HEK293T (cell line): ENCODE data around the gene IL1B.

Experiments
- CTCF ChIA-PET: fragments of 350-600 bp; formaldehyde crosslinking; extraction: SDS; loops from one replicate; lab custom pipeline; 2021; ENCODE audit warnings: antibody characterized with exemption, inconsistent platforms; lab: Yijun Ruan, JAX
- POLR2A ChIA-PET: fragments of 350-600 bp; formaldehyde crosslinking; extraction: SDS; loops from one replicate; lab custom pipeline; 2020; ENCODE audit warnings: antibody characterized with exemption, inconsistent platforms; lab: Yijun Ruan, JAX
- DNase-seq: peaks from one replicate; pipeline ENCODE4 v3.0.0; 2012; ENCODE audit warnings: mixed read lengths; ENCODE audit errors: extremely low spot score
- ARNT ChIP-seq: fragments of 450-650 bp; IDR thresholded peaks from 2 replicates; pipeline ENCODE4 v1.6.1; 2017; ENCODE audit warnings: mild to moderate bottlenecking
- BHLHE40 ChIP-seq: fragments of 450-650 bp; IDR thresholded peaks from 2 replicates; pipeline ENCODE4 v1.6.1; 2016; ENCODE audit warnings: mild to moderate bottlenecking, moderate library complexity, borderline replicate concordance
- CTBP1 ChIP-seq: fragments of 450-650 bp; IDR thresholded peaks from 2 replicates; pipeline ENCODE4 v1.6.1; 2016; ENCODE audit warnings: borderline replicate concordance
- ELF4 ChIP-seq: fragments of 450-650 bp; IDR thresholded peaks from 2 replicates; pipeline ENCODE4 v1.6.1; 2017; ENCODE audit warnings: antibody characterized with exemption
- FOXA1 ChIP-seq: fragments of 450-650 bp; IDR thresholded peaks from 2 replicates; pipeline ENCODE4 v1.6.1; 2016; ENCODE audit warnings: mild to moderate bottlenecking
- FOXK2 ChIP-seq: fragments of 450-650 bp; IDR thresholded peaks from 2 replicates; pipeline ENCODE4 v1.6.1; 2016; ENCODE audit warnings: mild to moderate bottlenecking
- FOXM1 ChIP-seq: fragments of 450-650 bp; IDR thresholded peaks from 2 replicates; pipeline ENCODE4 v1.6.1; 2017; ENCODE audit warnings: mild to moderate bottlenecking, borderline replicate concordance
- HDGF ChIP-seq: fragments of 450-650 bp; IDR thresholded peaks from 2 replicates; pipeline ENCODE4 v1.6.1; 2017; ENCODE audit warnings: antibody characterized with exemption, borderline replicate concordance
- L3MBTL2 ChIP-seq: fragments of 450-650 bp; conservative IDR thresholded peaks from 2 replicates; pipeline ENCODE4 v1.6.1; 2016; ENCODE audit warnings: mild to moderate bottlenecking
- LEF1 ChIP-seq: fragments of 450-650 bp; IDR thresholded peaks from 2 replicates; pipeline ENCODE4 v1.6.1; 2017; ENCODE audit warnings: mild to moderate bottlenecking, borderline replicate concordance
- NFRKB ChIP-seq: fragments of 450-650 bp; IDR thresholded peaks from 2 replicates; pipeline ENCODE4 v1.6.1; 2016; ENCODE audit warnings: mild to moderate bottlenecking, moderate library complexity
- PKNOX1 ChIP-seq: fragments of 450-650 bp; IDR thresholded peaks from 2 replicates; pipeline ENCODE4 v1.6.1; 2016
- SP1 ChIP-seq: fragments of 450-650 bp; IDR thresholded peaks from 2 replicates; pipeline ENCODE4 v1.6.1; 2017
- SUZ12 ChIP-seq: fragments of 450-650 bp; IDR thresholded peaks from 2 replicates; pipeline ENCODE4 v1.6.1; 2016; ENCODE audit warnings: mild to moderate bottlenecking
- TARDBP ChIP-seq: fragments of 450-650 bp; IDR thresholded peaks from 2 replicates; pipeline ENCODE4 v1.6.1; 2016
- ZNF384 ChIP-seq: fragments of 450-650 bp; IDR thresholded peaks from 2 replicates; pipeline ENCODE4 v1.6.1; 2016

Gene IL1B

GRCh38 chr2:112791019-112791418, 45.6 kb downstream of the IL1B start:
- ChIA-PET CTCF (no interaction called here), POLR2A (no interaction called here)
- no peak for TF ChIP-seq LEF1
- no peak for TF ChIP-seq TARDBP
- no peak for TF ChIP-seq ELF4
- no peak for TF ChIP-seq FOXA1
- TF ChIP-seq FOXK2: no peak
- no peak for TF ChIP-seq ZNF384
- no peak for TF ChIP-seq HDGF
- TF ChIP-seq CTBP1: no peak
- no peak for TF ChIP-seq PKNOX1
- no peak for TF ChIP-seq ARNT
- no peak for TF ChIP-seq FOXM1
- TF ChIP-seq NFRKB: no peak
- no peak for DNase-seq

GRCh38 chr2:112790305-112790704, 46.3 kb downstream of the IL1B start:
- POLR2A ChIA-PET: no interaction called here
- CTCF ChIA-PET: no interaction called here
- no peak for DNase-seq
- TF ChIP-seq FOXA1: no peak
- no peak for TF ChIP-seq L3MBTL2
- TF ChIP-seq SP1: no peak
- no peak for TF ChIP-seq NFRKB
- TF ChIP-seq FOXM1: no peak
- no peak for TF ChIP-seq ZNF384
- no peak for TF ChIP-seq BHLHE40
- no peak for TF ChIP-seq HDGF
- TF ChIP-seq CTBP1: no peak
- TF ChIP-seq TARDBP: no peak
- no peak for TF ChIP-seq SUZ12
- TF ChIP-seq PKNOX1: no peak

GRCh38 chr2:112789186-112789585, 47.4 kb downstream of the IL1B start:
- DNase-seq: no peak
- ChIA-PET POLR2A (no interaction called here), CTCF (interaction anchor here (0.7 kb wide), 1 partner anchor 18 kb away, joined by 6 read pairs; no protein-coding TSS in a partner anchor)
- no peak for TF ChIP-seq FOXK2
- no peak for TF ChIP-seq FOXM1
- no peak for TF ChIP-seq TARDBP
- no peak for TF ChIP-seq HDGF
- TF ChIP-seq NFRKB: no peak
- TF ChIP-seq ZNF384: no peak
- no peak for TF ChIP-seq LEF1
- TF ChIP-seq SUZ12: no peak
- no peak for TF ChIP-seq L3MBTL2
- no peak for TF ChIP-seq SP1
- TF ChIP-seq FOXA1: no peak
- no peak for TF ChIP-seq BHLHE40
- TF ChIP-seq PKNOX1: no peak
- no peak for TF ChIP-seq CTBP1
- no peak for TF ChIP-seq ELF4
- no peak for TF ChIP-seq ARNT

- ChIA-PET CTCF (interaction anchor here (0.7 kb wide), 1 partner anchor 18 kb away, joined by 6 read pairs; no protein-coding TSS in a partner anchor), POLR2A (no interaction called here)
- TF ChIP-seq CTBP1 (no peak), ZNF384 (no peak), L3MBTL2 (no peak), FOXK2 (no peak), LEF1 (no peak)
- no peak for DNase-seq
Measured at GRCh38 chr2:112788653-112789052, 47.9 kb downstream of the IL1B start.

GRCh38 chr2:112787729-112788393, 48.7 kb downstream of the IL1B start:
- no peak for DNase-seq
- ChIA-PET CTCF (no interaction called here), POLR2A (no interaction called here)
- TF ChIP-seq ZNF384: no peak
- TF ChIP-seq PKNOX1: no peak
- TF ChIP-seq NFRKB: no peak
- no peak for TF ChIP-seq LEF1
- no peak for TF ChIP-seq FOXA1
- no peak for TF ChIP-seq L3MBTL2
- no peak for TF ChIP-seq FOXM1

GRCh38 chr2:112787294-112787693, 49.3 kb downstream of the IL1B start:
- ChIA-PET CTCF (no interaction called here), POLR2A (no interaction called here)
- DNase-seq: no peak
- TF ChIP-seq BHLHE40: no peak
- no peak for TF ChIP-seq L3MBTL2
- no peak for TF ChIP-seq CTBP1
- no peak for TF ChIP-seq FOXA1
- no peak for TF ChIP-seq PKNOX1
- no peak for TF ChIP-seq SP1
- TF ChIP-seq HDGF: no peak
- TF ChIP-seq ELF4: no peak
- TF ChIP-seq FOXM1: no peak
- TF ChIP-seq FOXK2: no peak
- TF ChIP-seq ZNF384: no peak
- TF ChIP-seq LEF1: no peak
- no peak for TF ChIP-seq ARNT
- TF ChIP-seq NFRKB: no peak
- no peak for TF ChIP-seq TARDBP
- no peak for TF ChIP-seq SUZ12
